Stimulated activated memory B cell treated with anti-CD40 and anti-IgM and Interleukin-4, amounts not matched to agents 10 μg/mL and 1 μg/mL and 100 μg/mL, for 72 hours (primary cell): ENCODE data around the gene RASSF8.

ENCODE experiments used
- ATAC-seq: fragments of 150-1000 bp; cut with Tn5 transposase; 2 replicates; pipeline ENCODE4 v1.10.0; 2021
- H3K27ac Mint-ChIP-seq: one replicate; pipeline ENCODE4 v1.8.0; 2022; ENCODE audit warnings: mild to moderate bottlenecking, mixed read lengths
- H3K27me3 Mint-ChIP-seq: one replicate; pipeline ENCODE4 v1.8.0; 2022; ENCODE audit warnings: mixed read lengths
- H3K36me3 Mint-ChIP-seq: one replicate; pipeline ENCODE4 v1.8.0; 2022; ENCODE audit warnings: mixed read lengths
- H3K4me1 Mint-ChIP-seq: one replicate; pipeline ENCODE4 v1.8.0; 2022; ENCODE audit warnings: mixed read lengths
- H3K4me3 Mint-ChIP-seq: one replicate; pipeline ENCODE4 v1.8.0; 2022; ENCODE audit warnings: mild to moderate bottlenecking, moderate library complexity, mixed read lengths
- H3K9me3 Mint-ChIP-seq: one replicate; pipeline ENCODE4 v1.8.0; 2022; ENCODE audit warnings: mixed read lengths

The RASSF8 gene

DNA sequence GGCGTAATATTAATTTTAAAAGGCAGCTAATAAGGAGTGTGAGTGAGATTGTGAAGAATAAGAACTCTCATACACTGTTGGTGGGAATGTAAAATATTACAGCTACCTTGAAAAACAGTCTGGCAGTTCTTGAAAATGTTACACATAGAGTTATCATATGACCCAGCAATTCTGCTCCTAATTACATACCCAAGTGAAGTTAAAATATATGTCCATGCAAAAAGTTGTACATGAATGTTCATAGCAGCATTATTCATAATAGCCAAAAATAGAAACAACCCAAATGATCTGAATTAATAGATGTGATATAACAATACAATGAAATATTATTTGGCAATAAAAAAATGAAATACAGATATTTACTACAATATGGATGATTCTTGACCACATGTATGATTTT is 68.2 kb downstream of the RASSF8 start:
- H3K27ac Mint-ChIP-seq: no peak overlapping the region
- no peaks in the 10 kb centered on the region for H3K36me3 Mint-ChIP-seq
- H3K4me3 Mint-ChIP-seq: no peak overlapping the region
- H3K27me3 Mint-ChIP-seq: peaks cover 21% of the 10 kb centered on the region
- H3K4me1 Mint-ChIP-seq: no peaks in the 10 kb centered on the region
- no peak for ATAC-seq
- H3K9me3 Mint-ChIP-seq: no peaks in the 10 kb centered on the region

DNA sequence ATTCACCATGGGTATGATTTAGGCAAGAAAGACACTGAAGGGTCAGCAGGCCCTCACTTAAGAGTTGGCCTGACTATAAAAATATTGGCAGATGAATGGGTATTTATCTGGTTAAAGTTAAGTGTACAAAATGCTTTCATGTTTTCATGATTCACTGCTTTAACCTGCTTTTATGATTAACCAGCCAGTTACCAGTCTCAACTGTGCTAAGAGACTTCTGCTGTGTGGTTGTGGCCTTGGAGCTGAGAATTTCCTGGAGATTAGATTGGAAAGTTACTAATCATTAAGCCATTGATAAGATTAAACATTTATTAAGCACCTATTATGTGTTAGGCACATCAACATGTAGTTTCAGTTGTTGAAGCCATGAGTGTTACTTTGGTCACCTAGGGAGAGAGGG is 68.9 kb downstream of the RASSF8 start:
- ATAC-seq: no peak

DNA sequence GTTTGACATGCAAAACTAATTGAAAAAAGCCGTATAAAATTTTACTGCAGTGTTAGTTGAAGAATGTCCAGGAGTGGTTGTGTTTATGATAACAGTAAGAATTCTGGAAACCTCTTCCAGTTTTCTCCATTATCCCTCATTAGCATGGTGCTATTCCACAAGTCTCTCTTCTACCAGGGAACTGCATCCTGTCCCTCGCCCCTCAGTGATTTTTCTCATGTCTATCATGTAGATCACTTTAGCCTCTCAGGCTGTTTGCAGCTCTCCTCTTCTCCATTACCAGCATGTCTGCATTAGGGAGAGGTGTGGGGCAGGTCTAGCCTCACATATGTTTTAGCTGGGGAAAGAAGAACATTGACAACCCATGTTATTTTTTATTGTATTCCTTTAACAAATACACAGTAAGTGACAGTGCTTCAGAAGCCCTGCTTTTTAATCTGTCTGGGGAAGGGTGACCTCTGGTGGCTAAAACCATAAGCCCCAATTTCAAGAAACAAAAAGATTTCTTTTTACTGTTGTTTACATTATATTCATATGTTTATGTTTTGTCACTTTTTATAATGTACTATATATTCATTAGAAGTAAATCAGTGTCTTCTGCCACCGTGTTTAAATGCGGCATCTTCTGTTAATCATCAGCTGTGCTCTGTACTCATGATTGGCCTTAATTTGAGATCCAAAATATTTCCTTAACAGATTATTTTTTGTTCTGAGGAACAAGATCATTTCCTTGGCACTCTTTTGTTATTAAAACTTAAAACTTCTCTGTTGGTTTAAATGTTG is 70.7 kb downstream of the RASSF8 start:
- H3K36me3 Mint-ChIP-seq: no peaks in the 10 kb centered on the region
- H3K9me3 Mint-ChIP-seq: no peaks in the 10 kb centered on the region
- H3K4me1 Mint-ChIP-seq: no peaks in the 10 kb centered on the region
- no peak for ATAC-seq
- no peak overlapping the region for H3K4me3 Mint-ChIP-seq
- no peak overlapping the region for H3K27ac Mint-ChIP-seq
- H3K27me3 Mint-ChIP-seq: no peaks in the 10 kb centered on the region

More for the DNA sequence above, 68.9 kb downstream of the RASSF8 start:
- Mint-ChIP-seq H3K4me3 (no peak overlapping the region), H3K4me1 (no peaks in the 10 kb centered on the region), H3K27me3 (peaks cover 15% of the 10 kb centered on the region), H3K27ac (no peak overlapping the region), H3K9me3 (no peaks in the 10 kb centered on the region), H3K36me3 (no peaks in the 10 kb centered on the region)

DNA sequence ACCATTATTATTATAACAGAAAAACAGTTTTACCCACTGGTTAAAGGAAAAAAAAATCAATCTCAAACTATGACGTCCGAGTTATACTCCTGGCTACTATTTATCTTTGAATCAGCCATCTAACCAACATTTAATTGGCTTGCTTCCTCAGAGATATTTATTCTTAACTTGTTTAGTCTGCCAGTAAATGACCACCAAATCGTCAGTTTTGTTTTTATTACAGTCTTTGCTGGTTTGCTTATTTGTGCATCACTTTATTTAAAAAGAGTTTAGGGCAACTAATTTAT is 71.2 kb downstream of the RASSF8 start:
- Mint-ChIP-seq H3K27ac (no peak overlapping the region), H3K4me3 (no peak overlapping the region), H3K36me3 (no peaks in the 10 kb centered on the region), H3K27me3 (no peaks in the 10 kb centered on the region), H3K9me3 (no peaks in the 10 kb centered on the region), H3K4me1 (no peaks in the 10 kb centered on the region)
- no peak for ATAC-seq

DNA sequence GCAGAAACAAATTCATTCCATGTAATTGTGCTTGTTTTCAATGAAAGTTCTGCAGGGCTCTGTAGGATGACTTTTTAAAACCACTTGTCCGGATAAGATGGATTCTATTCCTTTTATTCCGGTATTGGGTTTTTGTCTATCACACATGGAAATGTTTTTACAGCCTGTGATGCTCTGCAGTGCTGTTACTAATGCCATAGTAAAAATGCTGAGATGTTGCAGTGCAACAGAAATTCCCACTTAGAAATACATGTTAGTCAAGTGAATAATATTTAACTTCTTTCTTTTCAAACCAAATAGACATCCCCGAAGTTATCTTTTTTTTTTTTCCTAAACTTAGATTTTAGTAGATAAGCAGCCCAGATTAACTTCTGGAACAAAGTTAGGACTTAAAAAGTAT is 71.9 kb downstream of the RASSF8 start:
- no peaks in the 10 kb centered on the region for H3K9me3 Mint-ChIP-seq
- H3K27me3 Mint-ChIP-seq: no peaks in the 10 kb centered on the region
- no peaks in the 10 kb centered on the region for H3K4me1 Mint-ChIP-seq
- H3K36me3 Mint-ChIP-seq: no peaks in the 10 kb centered on the region
- no peak overlapping the region for H3K27ac Mint-ChIP-seq
- ATAC-seq: no peak
- H3K4me3 Mint-ChIP-seq: no peak overlapping the region

DNA sequence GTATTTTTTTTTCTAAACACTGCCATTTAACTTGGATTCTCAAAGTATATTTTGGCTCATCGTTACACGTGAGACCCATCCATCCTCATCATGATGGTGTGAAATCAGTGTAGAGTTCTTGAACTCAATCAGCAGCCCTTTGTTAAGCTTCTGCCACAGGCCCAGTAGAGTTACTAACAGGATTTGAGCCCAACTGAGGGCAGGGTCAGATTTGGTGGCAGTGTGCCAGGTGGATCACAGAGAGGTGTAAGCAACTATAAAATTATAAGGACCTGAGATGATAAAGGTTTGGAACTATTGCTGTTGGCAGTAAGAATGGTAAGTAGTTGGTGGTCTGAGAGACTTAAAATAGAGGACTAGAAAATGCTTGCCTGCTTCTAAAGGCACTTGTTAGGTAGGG is 72.8 kb downstream of the RASSF8 start:
- Mint-ChIP-seq H3K27ac (no peak overlapping the region), H3K36me3 (no peaks in the 10 kb centered on the region), H3K27me3 (no peaks in the 10 kb centered on the region), H3K4me3 (no peak overlapping the region), H3K4me1 (no peaks in the 10 kb centered on the region), H3K9me3 (no peaks in the 10 kb centered on the region)
- no peak for ATAC-seq

DNA sequence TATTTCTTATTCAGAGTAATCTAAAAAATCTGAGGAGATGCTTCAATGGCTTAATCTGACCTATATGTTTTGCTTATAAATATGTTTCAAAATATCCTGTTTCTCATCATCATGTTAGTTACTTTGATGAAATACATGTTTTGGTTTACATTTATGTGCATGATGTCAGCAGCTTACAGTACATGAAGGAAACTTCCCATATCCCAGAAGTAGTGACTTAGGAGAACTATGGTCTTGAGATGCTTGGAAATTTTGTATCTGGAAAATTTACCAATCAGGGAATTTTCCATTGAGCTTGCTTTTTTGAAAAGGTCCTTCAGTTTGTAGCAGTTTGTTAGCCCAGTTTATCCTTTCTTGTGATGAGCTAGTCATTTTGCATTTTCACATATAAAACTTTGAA is 73.3 kb downstream of the RASSF8 start:
- Mint-ChIP-seq H3K4me1 (no peaks in the 10 kb centered on the region), H3K27ac (no peak overlapping the region), H3K9me3 (no peaks in the 10 kb centered on the region), H3K4me3 (no peak overlapping the region), H3K27me3 (no peaks in the 10 kb centered on the region), H3K36me3 (no peaks in the 10 kb centered on the region)
- no peak for ATAC-seq

DNA sequence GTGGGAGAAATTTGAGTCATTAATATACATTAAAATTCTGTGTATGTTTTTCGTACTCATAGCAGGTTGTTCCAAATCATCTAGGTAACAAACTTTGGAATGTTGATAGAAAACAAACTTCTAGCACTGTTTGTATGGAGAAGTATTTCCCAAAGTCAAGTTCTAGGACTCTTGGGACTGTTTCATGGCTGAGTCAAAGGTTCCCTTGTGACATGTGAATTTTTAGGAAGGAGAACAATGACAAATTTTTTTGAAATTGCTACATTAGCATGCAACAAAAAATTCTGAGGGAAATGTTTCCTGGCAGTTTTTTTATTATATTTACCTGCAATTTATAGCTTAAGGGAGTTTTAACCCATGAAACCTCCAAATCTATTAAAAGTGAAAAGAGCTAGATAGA is 73.8 kb downstream of the RASSF8 start:
- Mint-ChIP-seq H3K27me3 (no peaks in the 10 kb centered on the region), H3K36me3 (no peaks in the 10 kb centered on the region), H3K9me3 (no peaks in the 10 kb centered on the region), H3K27ac (no peak overlapping the region), H3K4me1 (no peaks in the 10 kb centered on the region), H3K4me3 (no peak overlapping the region)
- no peak for ATAC-seq

DNA sequence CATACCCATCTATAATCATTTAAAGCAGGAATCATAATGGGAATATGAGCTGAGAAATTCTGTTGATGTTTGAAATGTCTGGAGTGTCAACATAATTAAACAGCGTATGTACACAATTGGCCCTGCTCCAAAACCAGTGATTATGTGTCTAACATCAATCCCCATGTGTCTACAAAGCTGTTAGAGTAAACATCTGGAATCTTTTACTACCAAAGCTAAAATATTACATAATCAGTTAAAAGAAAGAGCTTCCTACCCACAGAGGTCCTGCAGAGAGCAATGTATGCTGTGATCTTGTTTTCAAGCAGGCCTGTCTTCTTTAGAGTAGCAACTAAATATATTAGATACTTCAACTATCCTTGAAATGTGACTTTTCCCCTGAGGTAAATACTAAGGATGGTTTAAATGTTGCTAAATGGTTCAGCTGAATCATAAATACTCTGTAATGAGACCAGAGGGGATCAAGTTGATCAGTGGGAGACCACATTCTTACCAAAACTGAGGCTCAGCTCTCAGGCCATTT is 74.3 kb downstream of the RASSF8 start:
- Mint-ChIP-seq H3K4me3 (no peak overlapping the region), H3K27ac (no peak overlapping the region), H3K4me1 (no peaks in the 10 kb centered on the region), H3K27me3 (no peaks in the 10 kb centered on the region), H3K36me3 (no peaks in the 10 kb centered on the region), H3K9me3 (no peaks in the 10 kb centered on the region)
- ATAC-seq: no peak

DNA sequence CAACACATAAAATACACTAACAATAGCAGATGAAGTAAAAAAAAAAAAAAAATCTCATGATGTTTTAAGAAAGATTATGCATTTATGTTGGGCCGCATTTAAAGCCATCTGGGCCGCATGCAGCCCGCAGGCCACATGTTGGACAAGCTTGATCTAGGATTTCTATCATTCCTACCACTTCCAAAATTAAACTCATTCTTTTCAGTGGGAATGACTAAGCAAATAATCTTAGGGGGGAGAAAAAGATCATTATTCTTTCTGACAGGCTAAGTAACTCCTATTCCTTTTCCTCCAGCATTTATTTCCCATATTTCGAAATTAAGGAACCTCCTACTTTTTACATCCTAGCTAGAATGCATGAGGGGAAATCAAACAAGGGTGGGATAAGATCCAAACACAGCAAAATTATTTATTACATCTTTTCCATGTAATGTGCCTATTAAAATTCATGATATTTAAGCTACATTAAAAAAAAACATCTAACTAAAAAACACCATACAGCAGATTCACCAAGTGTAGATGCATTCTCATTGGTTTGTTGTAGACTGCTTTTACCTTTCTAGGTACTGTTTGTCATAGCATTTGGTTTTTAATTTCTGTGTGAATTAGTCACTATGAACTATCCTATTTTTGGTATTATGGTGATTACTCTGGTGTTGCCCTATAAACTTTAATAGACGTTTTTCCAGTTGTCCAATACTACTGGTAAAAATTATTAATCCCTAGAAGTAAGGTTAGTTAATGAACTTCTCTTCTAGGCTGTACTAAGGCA is 76.1 kb downstream of the RASSF8 start:
- Mint-ChIP-seq H3K4me1 (no peaks in the 10 kb centered on the region), H3K36me3 (no peaks in the 10 kb centered on the region), H3K9me3 (no peaks in the 10 kb centered on the region), H3K4me3 (no peak overlapping the region), H3K27ac (no peak overlapping the region), H3K27me3 (no peaks in the 10 kb centered on the region)
- ATAC-seq: no peak

DNA sequence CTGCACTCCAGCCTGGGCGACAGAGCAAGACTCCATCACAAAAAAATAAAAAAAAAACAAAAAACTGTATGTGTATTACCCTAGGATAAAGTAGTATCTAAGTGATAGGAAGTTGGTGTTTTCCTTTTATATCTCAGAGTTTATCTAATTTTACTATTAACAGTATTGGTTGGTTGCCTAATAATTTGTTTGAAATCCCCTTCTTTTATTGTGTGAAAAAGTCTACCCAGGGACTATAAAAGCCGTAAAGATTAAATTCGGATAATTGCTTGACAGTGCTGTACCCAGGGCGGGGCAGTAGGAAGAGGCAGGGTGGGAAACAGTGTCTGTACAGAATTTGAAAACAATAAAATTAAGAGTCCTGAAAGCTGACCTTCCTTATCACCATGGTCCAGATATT is 78.4 kb downstream of the RASSF8 start:
- no peaks in the 10 kb centered on the region for H3K36me3 Mint-ChIP-seq
- no peaks in the 10 kb centered on the region for H3K9me3 Mint-ChIP-seq
- H3K27me3 Mint-ChIP-seq: no peaks in the 10 kb centered on the region
- ATAC-seq: no peak
- H3K4me1 Mint-ChIP-seq: no peaks in the 10 kb centered on the region
- H3K27ac Mint-ChIP-seq: no peak overlapping the region
- no peak overlapping the region for H3K4me3 Mint-ChIP-seq

DNA sequence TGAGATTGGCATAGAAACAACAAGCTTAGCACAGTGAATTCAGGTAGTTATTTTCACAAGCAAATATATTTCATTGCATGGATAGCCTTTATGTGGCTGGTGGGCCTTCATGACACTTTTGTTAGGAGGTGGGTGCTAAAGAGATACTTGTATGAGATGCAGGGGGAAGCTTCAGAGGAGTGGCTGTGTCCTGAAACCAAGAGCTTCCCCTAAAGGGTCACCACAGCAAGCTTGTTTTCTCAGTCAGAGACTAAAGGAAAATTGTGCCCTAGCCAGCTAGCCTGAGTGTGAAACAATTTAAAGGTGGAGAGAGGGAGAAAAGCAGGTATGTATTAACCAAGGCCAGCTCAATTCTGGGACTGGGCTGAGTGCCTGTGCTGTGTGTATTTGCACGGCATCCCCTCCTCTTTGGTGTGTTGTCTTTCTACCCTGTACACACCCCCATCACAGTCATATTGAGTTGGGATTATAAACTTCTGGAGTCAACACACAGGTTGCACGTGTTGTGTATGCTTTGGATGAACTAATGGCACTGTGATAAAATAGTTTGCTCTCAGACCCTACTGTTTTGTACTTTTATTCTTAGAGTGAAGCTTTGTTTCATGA is 79.2 kb downstream of the RASSF8 start:
- no peak overlapping the region for H3K27ac Mint-ChIP-seq
- H3K9me3 Mint-ChIP-seq: no peaks in the 10 kb centered on the region
- no peak overlapping the region for H3K4me3 Mint-ChIP-seq
- H3K4me1 Mint-ChIP-seq: no peaks in the 10 kb centered on the region
- H3K36me3 Mint-ChIP-seq: no peaks in the 10 kb centered on the region
- no peak for ATAC-seq
- H3K27me3 Mint-ChIP-seq: no peaks in the 10 kb centered on the region

DNA sequence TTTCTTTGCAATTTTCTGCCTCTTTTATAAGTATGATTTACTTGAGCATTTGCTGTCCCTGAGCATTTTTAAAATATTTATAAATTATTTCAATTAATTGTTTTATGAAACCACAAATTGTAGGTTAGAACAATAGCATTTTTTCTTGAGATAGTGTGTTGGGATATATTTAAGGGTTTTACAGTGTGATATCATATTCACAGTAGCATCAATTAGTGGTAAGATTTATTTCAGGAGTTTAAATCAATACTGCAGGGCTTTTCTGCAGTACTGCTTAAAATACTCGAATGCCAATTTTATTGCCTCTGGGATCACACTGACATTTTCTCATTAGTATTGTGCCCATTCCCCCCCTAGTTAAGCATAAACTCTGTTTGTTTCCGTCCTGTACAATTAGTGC is 84.2 kb downstream of the RASSF8 start:
- H3K27ac Mint-ChIP-seq: no peak overlapping the region
- no peaks in the 10 kb centered on the region for H3K36me3 Mint-ChIP-seq
- H3K9me3 Mint-ChIP-seq: no peaks in the 10 kb centered on the region
- no peak for ATAC-seq
- no peak overlapping the region for H3K4me3 Mint-ChIP-seq
- H3K27me3 Mint-ChIP-seq: no peaks in the 10 kb centered on the region
- no peaks in the 10 kb centered on the region for H3K4me1 Mint-ChIP-seq

DNA sequence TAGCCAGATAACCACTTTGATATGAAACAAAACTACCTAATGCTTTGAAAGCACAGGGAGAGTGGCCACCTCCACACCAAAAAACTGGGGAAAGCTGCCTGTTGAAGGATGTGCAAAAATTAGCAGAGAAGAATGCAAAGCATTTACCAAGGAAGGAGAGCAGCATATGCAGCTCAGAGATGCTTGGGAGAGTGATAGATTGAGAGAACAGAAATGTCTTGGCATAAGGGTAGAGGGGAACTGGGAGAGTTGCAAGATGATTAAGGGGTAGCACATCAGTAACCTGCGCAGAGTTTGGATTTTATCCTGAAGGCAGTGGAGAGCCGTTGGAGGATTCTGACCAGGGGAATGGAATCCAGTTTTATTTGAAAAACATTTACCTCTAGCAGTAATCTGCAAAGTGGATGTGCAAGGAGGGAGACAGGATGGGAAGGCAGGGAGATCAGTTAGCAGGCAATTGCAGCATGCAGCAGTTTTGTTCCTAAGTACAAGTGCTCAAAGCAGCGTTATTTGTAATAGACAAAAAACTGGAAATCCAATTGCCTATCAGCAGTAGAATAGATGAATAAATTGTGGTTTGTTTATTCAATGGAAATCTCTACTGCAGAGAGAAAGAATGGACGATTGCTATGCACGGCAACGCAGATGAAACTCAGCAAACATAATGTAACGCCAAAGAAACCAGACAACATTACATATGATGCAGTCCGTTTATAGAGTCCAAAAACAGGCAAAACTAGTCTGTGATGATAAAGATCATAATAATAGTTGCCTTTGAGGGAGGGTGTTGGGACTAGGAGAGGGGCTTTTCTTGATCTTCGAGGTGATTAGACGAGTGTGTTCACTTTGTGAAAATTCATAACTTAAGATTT is 84.9 kb downstream of the RASSF8 start:
- no peak overlapping the region for H3K4me3 Mint-ChIP-seq
- H3K9me3 Mint-ChIP-seq: no peaks in the 10 kb centered on the region
- no peaks in the 10 kb centered on the region for H3K27me3 Mint-ChIP-seq
- H3K36me3 Mint-ChIP-seq: no peaks in the 10 kb centered on the region
- H3K27ac Mint-ChIP-seq: no peak overlapping the region
- no peak for ATAC-seq
- H3K4me1 Mint-ChIP-seq: no peaks in the 10 kb centered on the region

DNA sequence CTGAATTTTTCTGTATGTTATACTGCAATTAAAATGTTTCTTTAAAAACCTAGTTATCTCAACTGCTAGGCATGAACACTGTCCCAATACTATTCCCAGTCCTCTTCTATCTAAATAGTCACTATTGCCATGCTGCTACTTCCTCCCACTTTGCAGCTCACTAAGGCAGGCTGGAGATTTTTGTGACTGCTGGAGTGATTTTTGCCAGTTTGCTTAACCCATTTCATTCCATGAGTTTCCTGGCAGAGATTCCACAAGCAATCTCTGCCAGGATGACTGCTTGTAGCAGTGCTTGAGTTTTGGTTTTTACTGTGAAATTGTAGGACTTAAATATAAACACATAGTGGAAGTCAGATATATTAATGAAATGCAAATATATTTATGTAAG is 85.5 kb downstream of the RASSF8 start:
- ATAC-seq: no peak
- H3K27ac Mint-ChIP-seq: no peak overlapping the region
- H3K9me3 Mint-ChIP-seq: no peaks in the 10 kb centered on the region
- no peaks in the 10 kb centered on the region for H3K4me1 Mint-ChIP-seq
- no peaks in the 10 kb centered on the region for H3K36me3 Mint-ChIP-seq
- H3K4me3 Mint-ChIP-seq: no peak overlapping the region
- no peaks in the 10 kb centered on the region for H3K27me3 Mint-ChIP-seq
